ENCODE measurements around the gene OMA1.

- TF ChIP-seq, protein P1, sequence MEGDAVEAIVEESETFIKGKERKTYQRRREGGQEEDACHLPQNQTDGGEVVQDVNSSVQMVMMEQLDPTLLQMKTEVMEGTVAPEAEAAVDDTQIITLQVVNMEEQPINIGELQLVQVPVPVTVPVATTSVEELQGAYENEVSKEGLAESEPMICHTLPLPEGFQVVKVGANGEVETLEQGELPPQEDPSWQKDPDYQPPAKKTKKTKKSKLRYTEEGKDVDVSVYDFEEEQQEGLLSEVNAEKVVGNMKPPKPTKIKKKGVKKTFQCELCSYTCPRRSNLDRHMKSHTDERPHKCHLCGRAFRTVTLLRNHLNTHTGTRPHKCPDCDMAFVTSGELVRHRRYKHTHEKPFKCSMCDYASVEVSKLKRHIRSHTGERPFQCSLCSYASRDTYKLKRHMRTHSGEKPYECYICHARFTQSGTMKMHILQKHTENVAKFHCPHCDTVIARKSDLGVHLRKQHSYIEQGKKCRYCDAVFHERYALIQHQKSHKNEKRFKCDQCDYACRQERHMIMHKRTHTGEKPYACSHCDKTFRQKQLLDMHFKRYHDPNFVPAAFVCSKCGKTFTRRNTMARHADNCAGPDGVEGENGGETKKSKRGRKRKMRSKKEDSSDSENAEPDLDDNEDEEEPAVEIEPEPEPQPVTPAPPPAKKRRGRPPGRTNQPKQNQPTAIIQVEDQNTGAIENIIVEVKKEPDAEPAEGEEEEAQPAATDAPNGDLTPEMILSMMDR (conservative IDR thresholded peaks at IDR 0.05; ENCODE audit: low read depth, low read length), result no peak
- TF ChIP-seq EZH2 (IDR thresholded peaks at IDR 0.05; ENCODE audit: borderline replicate concordance, low read depth, low read length, poor library complexity, severe bottlenecking), result no peak
Measured at GRCh38 chr1:58477390-58477789, 69.1 kb downstream of the OMA1 start.

Data from A673 (cell line).